Measurements from ENCODE around the gene OVCA2. TPM values are rescaled to one million over a fixed set of nuclear protein-coding genes. Genes with fewer than 3 reads are reported as not detected.

OVCA2 gene
- total RNA-seq, 4 donors from 2014 or later = 18.6 to 37.3 (median 35.0) TPM

- Histone ChIP-seq H3K36me3 (no peaks in the 10 kb centered on the region), H3K27ac (peak overlapping the region in 2 of 4 donors; percentile 18 to 66), H3K4me1 (peaks cover 0 to 58% (median 36%) of the 10 kb centered on the region in 4 donors), H3K27me3 (no peaks in the 10 kb centered on the region), H3K9me3 (no peaks in the 10 kb centered on the region), H3K4me3 (no peak overlapping the region)
- no peak for DNase-seq (ENCODE audit: low spot score in 2 of 2)
- WGBS, 2 donors = 74 to 86% methylated on average over 4 of the region's 4 CpGs
- TF ChIP-seq EP300 (IDR thresholded peaks at IDR 0.05) (no peak), CTCF (IDR thresholded peaks at IDR 0.05) (no peak), POLR2A (IDR thresholded peaks at IDR 0.05) (no peak)
These were observed 50.4 kb downstream of the OVCA2 start for GRCh38 chr17:2092253-2092652.

Small RNA genes within 50 kb of the gene (small RNA-seq; reads per million reads assigned to genes)
- not detected for gene AC090617.9
- 19.0 reads per million, percentile 92 among the genes with 10 or more reads in this experiment for gene MIR132
- 4.0 reads per million, percentile 80 among the genes with 10 or more reads in this experiment for gene MIR212
- not detected for gene OVCA2

Other genes with a start within 250 kb of the OVCA2 start
- gene SMYD4, start 212.1 kb upstream of the OVCA2 start, total RNA-seq = 10 to 100 TPM; 15.1 to 19.9 (median 17.5) TPM
- gene RPA1, start 212.0 kb upstream of the OVCA2 start, total RNA-seq = 10 to 100 TPM; 18.0 to 31.0 (median 26.7) TPM
- 10 to 100 TPM in 1 of 4 donors, 1 to 10 TPM in 3; 7.3 to 12.6 (median 7.8) TPM for gene RTN4RL1, start 16.7 kb upstream of the OVCA2 start, total RNA-seq
- gene DPH1, start 11.9 kb upstream of the OVCA2 start, total RNA-seq = 100 to 1,000 TPM in 1 of 4 donors, 10 to 100 TPM in 3; 56.3 to 137 (median 63.9) TPM
- 10 to 100 TPM; 27.6 to 64.7 (median 50.0) TPM for gene HIC1, start 13.1 kb downstream of the OVCA2 start, total RNA-seq